H1 (cell line): Measurements from ENCODE around the gene TRHDE. TPM values are rescaled to one million over a fixed set of nuclear protein-coding genes. Genes with fewer than 3 reads are reported as not detected.

ENCODE experiments used
- CTCF ChIA-PET: fragments of 300-600 bp; sonication (Branson Sonifier 250); formaldehyde crosslinking; loops from one replicate; lab custom pipeline; 2021; ENCODE audit not compliant: partially characterized antibody; lab: Charles Lee
- POLR2A ChIA-PET: fragments of 300-600 bp; sonication (Branson Sonifier 250); formaldehyde crosslinking; loops from one replicate; lab custom pipeline; 2021; ENCODE audit warnings: inconsistent platforms; ENCODE audit not compliant: partially characterized antibody; lab: Charles Lee
- DNase-seq, 2 experiments: peaks; one replicate each; pipeline versions ENCODE4 v3.0.0 to v3.0.0-alpha.2; 2010 to 2022; ENCODE audit warnings: low spot score in 2 of 2, low read depth in 1 of 2, mixed read lengths in 1 of 2
- FAIRE-seq: peaks from 2 replicates; lab custom pipeline; 2011; peaks lifted over from hg19 to GRCh38; lab: Jason Lieb, UNC
- H2AFZ ChIP-seq: 2 replicates; pipeline ENCODE4 v1.8.1; 2012; ENCODE audit warnings: low read length, inconsistent platforms
- H2AK5ac ChIP-seq: 2 replicates; pipeline ENCODE4 v1.6.1; 2013; ENCODE audit warnings: low read depth, low read length
- H2BK120ac ChIP-seq: replicated peaks from 2 replicates; pipeline ENCODE3; 2013; ENCODE audit warnings: low read depth, low read length, inconsistent platforms
- H2BK12ac ChIP-seq: 2 replicates; pipeline ENCODE4 v1.6.1; 2013; ENCODE audit warnings: low read depth, low read length
- H2BK15ac ChIP-seq: 2 replicates; pipeline ENCODE4 v1.6.1; 2013; ENCODE audit warnings: low read length
- H2BK20ac ChIP-seq: 2 replicates; pipeline ENCODE4 v1.6.1; 2013; ENCODE audit warnings: low read length
- H2BK5ac ChIP-seq: 2 replicates; pipeline ENCODE4 v1.6.1; 2013; ENCODE audit warnings: low read depth, low read length
- H3K14ac ChIP-seq: 2 replicates; pipeline ENCODE4 v1.6.1; 2013; ENCODE audit warnings: inconsistent platforms; ENCODE audit not compliant: insufficient read length
- H3K18ac ChIP-seq: 2 replicates; pipeline ENCODE4 v1.6.1; 2013; ENCODE audit warnings: low read length; ENCODE audit errors: extremely low read depth
- H3K23ac ChIP-seq: 2 replicates; pipeline ENCODE4 v1.6.1; 2013; ENCODE audit warnings: inconsistent platforms; ENCODE audit not compliant: insufficient read length
- H3K23me2 ChIP-seq: 2 replicates; pipeline ENCODE4 v1.6.1; 2013; ENCODE audit warnings: low read depth, low read length
- H3K27ac ChIP-seq: 2 replicates; pipeline ENCODE4 v1.6.1; 2011; ENCODE audit warnings: low read depth, low read length, inconsistent platforms
- H3K27me3 ChIP-seq, 4 experiments: replicated peaks in 1 of 4; 1 replicate in 1 of 4; 2 replicates in 3 of 4; pipeline versions ENCODE4 v1.6.1 to v1.8.1; 2011 to 2013; ENCODE audit warnings: low read length in 3 of 4, mild to moderate bottlenecking in 3 of 4, inconsistent platforms in 2 of 4, mixed read lengths in 2 of 4, moderate library complexity in 1 of 4; ENCODE audit not compliant: control insufficient read depth in 3 of 4, insufficient read depth in 3 of 4; ENCODE audit errors: extremely low read depth in 1 of 4
- H3K36me3 ChIP-seq, 4 experiments: 2 replicates each; pipeline versions ENCODE4 v1.6.1 to v1.8.1; 2011 to 2013; ENCODE audit warnings: mild to moderate bottlenecking in 4 of 4, low read length in 3 of 4, moderate library complexity in 2 of 4, control low read depth in 1 of 4, inconsistent platforms in 1 of 4; ENCODE audit not compliant: insufficient read depth in 4 of 4, control insufficient read depth in 2 of 4
- H3K4ac ChIP-seq: replicated peaks from 2 replicates; pipeline ENCODE3; 2013; ENCODE audit warnings: low read length, low read depth, mixed read lengths, inconsistent platforms; ENCODE audit not compliant: insufficient read length
- H3K4me1 ChIP-seq, 4 experiments: replicated peaks in 1 of 4; 1 replicate in 1 of 4; 2 replicates in 3 of 4; pipeline versions ENCODE4 v1.6.1 to v1.8.1; 2011 to 2013; ENCODE audit warnings: low read length in 3 of 4, inconsistent platforms in 2 of 4, mixed read lengths in 1 of 4; ENCODE audit not compliant: insufficient read depth in 4 of 4, control insufficient read depth in 3 of 4
- H3K4me2 ChIP-seq, 2 experiments: 2 replicates each; pipeline versions ENCODE4 v1.6.1 to v1.8.1; 2011 to 2013; ENCODE audit warnings: low read depth in 2 of 2, low read length in 2 of 2, control low read depth in 1 of 2, inconsistent platforms in 1 of 2, mild to moderate bottlenecking in 1 of 2; ENCODE audit not compliant: insufficient read depth in 1 of 2
- H3K4me3 ChIP-seq, 4 experiments: fragments of 200-600, 300-600 bp in 1 of 4; sonication (generic), shearing (Covaris generic), sonication (Bioruptor Twin) in 1 of 4; 2 replicates each; pipeline versions ENCODE4 v1.5.1 to v1.8.1; 2011 to 2016; ENCODE audit warnings: low read length in 4 of 4, low read depth in 3 of 4, control low read depth in 2 of 4, inconsistent platforms in 2 of 4, mild to moderate bottlenecking in 2 of 4, mixed read lengths in 1 of 4, moderate library complexity in 1 of 4; ENCODE audit not compliant: insufficient read depth in 2 of 4; ENCODE audit errors: extremely low read depth in 1 of 4
- H3K56ac ChIP-seq: replicated peaks from 2 replicates; pipeline ENCODE3; 2013; ENCODE audit warnings: low read depth, mild to moderate bottlenecking, mixed read lengths, low read length, inconsistent platforms; ENCODE audit not compliant: insufficient read length
- H3K79me1 ChIP-seq: 2 replicates; pipeline ENCODE4 v1.6.1; 2013; ENCODE audit warnings: low read depth, low read length, control low read depth
- H3K79me2 ChIP-seq, 2 experiments: 2 replicates each; pipeline versions ENCODE4 v1.6.1 to v1.8.1; 2012 to 2013; ENCODE audit warnings: low read length in 2 of 2, mild to moderate bottlenecking in 2 of 2, inconsistent platforms in 1 of 2; ENCODE audit not compliant: insufficient read depth in 2 of 2, control insufficient read depth in 1 of 2
- H3K9ac ChIP-seq, 4 experiments: replicated peaks in 1 of 4; 1 replicate in 1 of 4; 2 replicates in 3 of 4; pipeline versions ENCODE4 v1.6.1 to v1.8.1; 2011 to 2013; ENCODE audit warnings: low read depth in 3 of 4, low read length in 3 of 4, control low read depth in 2 of 4, mild to moderate bottlenecking in 2 of 4, moderate library complexity in 2 of 4, inconsistent platforms in 1 of 4; ENCODE audit errors: extremely low read depth in 1 of 4
- H3K9me3 ChIP-seq, 2 experiments: 2 replicates each; pipeline versions ENCODE4 v1.6.1 to v1.8.1; 2012 to 2013; ENCODE audit warnings: mild to moderate bottlenecking in 2 of 2, moderate library complexity in 2 of 2, control low read depth in 1 of 2, inconsistent platforms in 1 of 2, low read depth in 1 of 2, low read length in 1 of 2, mixed read lengths in 1 of 2; ENCODE audit not compliant: insufficient read depth in 2 of 2
- H4K20me1 ChIP-seq, 2 experiments: replicated peaks in 1 of 2; 2 replicates each; pipeline versions ENCODE3 to v1.8.1; 2011 to 2013; ENCODE audit warnings: inconsistent platforms in 2 of 2, low read length in 2 of 2, mild to moderate bottlenecking in 1 of 2; ENCODE audit not compliant: insufficient read depth in 2 of 2, control insufficient read depth in 1 of 2
- H4K5ac ChIP-seq: 2 replicates; pipeline ENCODE4 v1.6.1; 2013; ENCODE audit warnings: low read length, low read depth, mixed read lengths, inconsistent platforms; ENCODE audit not compliant: insufficient read length
- H4K8ac ChIP-seq: 2 replicates; pipeline ENCODE4 v1.8.0; 2013; ENCODE audit warnings: mild to moderate bottlenecking, moderate library complexity, low read length, inconsistent platforms; ENCODE audit not compliant: insufficient read depth; ENCODE audit errors: extremely low read depth
- H4K91ac ChIP-seq: replicated peaks from 2 replicates; pipeline ENCODE3; 2013; ENCODE audit warnings: low read length, mixed read lengths, inconsistent platforms; ENCODE audit not compliant: insufficient read length
- CBX5 ChIP-seq: fragments of 300-800, 300-1000 bp; sonication (generic); IDR thresholded peaks from 2 replicates; pipeline ENCODE4 v1.7.1; 2016; ENCODE audit warnings: antibody characterized with exemption, low read length, low read depth
- CHD2 ChIP-seq: IDR thresholded peaks from 2 replicates; pipeline ENCODE4 v1.6.1; 2012; ENCODE audit warnings: low read length, improper control_type of control experiment
- CREB1 ChIP-seq: IDR thresholded peaks from 2 replicates; pipeline ENCODE4 v1.6.1; 2012; ENCODE audit warnings: inconsistent platforms
- CTBP2 ChIP-seq: IDR thresholded peaks from 2 replicates; pipeline ENCODE4 v1.7.0; 2011; ENCODE audit warnings: borderline replicate concordance, mild to moderate bottlenecking, moderate library complexity, mixed read lengths, low read length; ENCODE audit not compliant: insufficient read depth, insufficient read length
- GABPA ChIP-seq: IDR thresholded peaks from 2 replicates; pipeline ENCODE4 v1.6.1; 2011; ENCODE audit warnings: mild to moderate bottlenecking, low read length, moderate library complexity, borderline replicate concordance; ENCODE audit not compliant: insufficient read depth
- HDAC6 ChIP-seq: IDR thresholded peaks from one replicate; pipeline ENCODE4 v1.7.1; 2012; ENCODE audit warnings: low read depth, mild to moderate bottlenecking, inconsistent platforms, low read length, moderate library complexity
- JUND ChIP-seq: IDR thresholded peaks from 2 replicates; pipeline ENCODE4 v1.6.1; 2011; ENCODE audit warnings: mild to moderate bottlenecking, improper control_type of control experiment, low read length
- KDM5A ChIP-seq: fragments of 200-600 bp; IDR thresholded peaks from 2 replicates; pipeline ENCODE4 v1.7.1; 2012; ENCODE audit warnings: mild to moderate bottlenecking, low read length, inconsistent platforms, mixed read lengths
- NANOG ChIP-seq: IDR thresholded peaks from 2 replicates; pipeline ENCODE4 v1.6.1; 2011; ENCODE audit warnings: low read length, low read depth, mild to moderate bottlenecking, inconsistent platforms; ENCODE audit not compliant: insufficient read depth, poor library complexity, severe bottlenecking
- RBBP5 ChIP-seq: IDR thresholded peaks from 2 replicates; pipeline ENCODE4 v1.7.1; 2012; ENCODE audit warnings: low read depth, mild to moderate bottlenecking, inconsistent platforms, low read length, moderate library complexity, borderline replicate concordance
- SP2 ChIP-seq: IDR thresholded peaks from 2 replicates; pipeline ENCODE4 v1.6.1; 2012; ENCODE audit warnings: mild to moderate bottlenecking, low read length, inconsistent platforms
- SUZ12 ChIP-seq: fragments of 200-600 bp; sonication (generic); IDR thresholded peaks from 2 replicates; pipeline ENCODE4 v1.6.1; 2012; ENCODE audit warnings: mild to moderate bottlenecking, inconsistent platforms, low read length, moderate library complexity, mixed read lengths
- TCF12 ChIP-seq: IDR thresholded peaks from 2 replicates; pipeline ENCODE4 v1.6.1; 2011; ENCODE audit warnings: low read depth, mild to moderate bottlenecking, low read length
- TEAD4 ChIP-seq: IDR thresholded peaks from 2 replicates; pipeline ENCODE4 v1.6.1; 2012; ENCODE audit warnings: low read depth, low read length, inconsistent platforms, mixed read lengths
- ZNF274 ChIP-seq: IDR thresholded peaks from 2 replicates; pipeline ENCODE4 v1.7.0; 2012; ENCODE audit warnings: low read length, borderline replicate concordance; ENCODE audit errors: extremely low read depth
- WGBS, 2 experiments: shearing (Covaris generic) in 1 of 2; methylation state at CpG; one replicate each; pipeline versions ENCODE4 v1.1.6 to v1.1.7; 2013 to 2015; ENCODE audit warnings: low lambda C conversion rate in 2 of 2, mixed read lengths in 2 of 2, inconsistent platforms in 1 of 2, low coverage in 1 of 2, missing lambda C conversion rate in 1 of 2; ENCODE audit not compliant: insufficient replicate concordance in 2 of 2, insufficient coverage in 1 of 2, insufficient read length in 1 of 2; ENCODE audit errors: extremely low coverage in 1 of 2, missing lambda C conversion rate in 1 of 2; 5-methylcytosine and 5-hydroxymethylcytosine counted together
- polyA plus RNA-seq, 7 experiments: library from polyadenylated mRNA; depleted of rRNA in 3 of 7; stranded (reverse) in 5 of 7; unstranded in 2 of 7; fragments of >200 nt in 5 of 7; fragments of 200-250 nt in 2 of 7; gene quantifications; 1 replicate in 5 of 7; 2 replicates in 1 of 7; 4 replicates in 1 of 7; pipeline versions ENCODE4 v1.2.1 to v1.2.3, GENCODE V29; 2011 to 2013; ENCODE audit warnings: missing spikeins in 2 of 7, mixed read lengths in 2 of 7
- total RNA-seq: library from RNA; stranded (reverse); fragmentation: NEBNext Ultra II Directional; extraction: Animal tissue kit (Norgen Biotek cat#: 25700); gene quantifications from 2 replicates; pipeline ENCODE4 v1.2.1, GENCODE V29; 2021

The TRHDE gene
- total and polyA plus RNA-seq, 2 of the 8 experiments (the other 6 are each of a cell fraction or from before 2014, with no cell fraction given): 1.3 to 5.0 TPM

DNA sequence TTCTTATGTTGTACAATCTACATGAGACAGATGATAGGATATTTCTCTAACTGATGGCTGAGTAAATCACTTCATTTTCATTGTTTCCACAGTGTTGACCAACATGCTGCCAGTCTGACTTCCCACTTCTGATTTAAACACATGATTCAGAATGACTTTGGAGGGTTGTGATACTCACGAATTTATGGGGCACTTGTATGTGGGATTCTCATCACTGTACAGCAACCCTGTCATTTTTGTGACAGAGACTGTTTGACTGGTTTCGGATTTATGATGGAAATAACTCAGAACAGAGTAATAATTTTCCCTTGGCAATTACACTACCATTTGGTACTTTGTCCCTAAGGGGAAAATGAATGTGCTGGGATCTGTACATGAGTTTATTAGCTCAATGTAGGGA lies 333.8 kb downstream of the TRHDE start:
- Histone ChIP-seq H3K23me2 (no peaks in the 10 kb centered on the region), H3K27ac (no peak overlapping the region), H2AK5ac (no peak overlapping the region), H3K79me1 (no peaks in the 10 kb centered on the region), H4K91ac (no peak overlapping the region), H3K56ac (no peak overlapping the region), H3K79me2 (no peaks in the 10 kb centered on the region), H3K27me3 (no peaks in the 10 kb centered on the region), H3K9me3 (peaks cover 0 to 3% of the 10 kb centered on the region in 2 experiments; a peak in 1 of 4 replicates), H2BK5ac (no peak overlapping the region), H2BK15ac (no peak overlapping the region), H4K20me1 (no peaks in the 10 kb centered on the region), H2AFZ (no peak overlapping the region), H4K5ac (no peak overlapping the region), H2BK20ac (no peak overlapping the region), H3K9ac (no peak overlapping the region), H3K4me3 (no peak overlapping the region), H3K4me2 (no peak overlapping the region), H3K4ac (no peak overlapping the region), H3K4me1 (peaks cover under 1 to 8% (median 5%) of the 10 kb centered on the region in 4 experiments; a peak in 5 of 7 replicates), H2BK120ac (no peak overlapping the region), H4K8ac (no peak overlapping the region), H3K23ac (no peak overlapping the region), H2BK12ac (no peak overlapping the region), H3K36me3 (no peaks in the 10 kb centered on the region), H3K18ac (no peak overlapping the region), H3K14ac (no peak overlapping the region)
- CTCF ChIA-PET: no interaction called here
- no peak for FAIRE-seq
- TF ChIP-seq RBBP5 (no peak), HDAC6 (no peak), ZNF274 (no peak), GABPA (no peak), TEAD4 (no peak), CTBP2 (no peak), CHD2 (no peak), KDM5A (no peak), SUZ12 (no peak), NANOG (no peak), JUND (no peak), CBX5 (no peak), SP2 (no peak), CREB1 (no peak), TCF12 (no peak)
- POLR2A ChIA-PET: no interaction called here
- 64% methylated on average over 2 of the region's 2 CpGs; no CpG with 5 or more reads in 1 of the 2 experiments for WGBS, 2 experiments
- DNase-seq: no peak
